GM03348 (cell line): Measurements from ENCODE around the gene SGPP2.
"Not testable (repeated sequence)": the region's sequence is repeated elsewhere in the genome, so short reads cannot be mapped to it uniquely, and the experiment has no call there.

ENCODE experiments used
- DNase-seq: peaks from one replicate; pipeline ENCODE4 v3.0.0; 2012; ENCODE audit warnings: low spot score

SGPP2 gene

DNA sequence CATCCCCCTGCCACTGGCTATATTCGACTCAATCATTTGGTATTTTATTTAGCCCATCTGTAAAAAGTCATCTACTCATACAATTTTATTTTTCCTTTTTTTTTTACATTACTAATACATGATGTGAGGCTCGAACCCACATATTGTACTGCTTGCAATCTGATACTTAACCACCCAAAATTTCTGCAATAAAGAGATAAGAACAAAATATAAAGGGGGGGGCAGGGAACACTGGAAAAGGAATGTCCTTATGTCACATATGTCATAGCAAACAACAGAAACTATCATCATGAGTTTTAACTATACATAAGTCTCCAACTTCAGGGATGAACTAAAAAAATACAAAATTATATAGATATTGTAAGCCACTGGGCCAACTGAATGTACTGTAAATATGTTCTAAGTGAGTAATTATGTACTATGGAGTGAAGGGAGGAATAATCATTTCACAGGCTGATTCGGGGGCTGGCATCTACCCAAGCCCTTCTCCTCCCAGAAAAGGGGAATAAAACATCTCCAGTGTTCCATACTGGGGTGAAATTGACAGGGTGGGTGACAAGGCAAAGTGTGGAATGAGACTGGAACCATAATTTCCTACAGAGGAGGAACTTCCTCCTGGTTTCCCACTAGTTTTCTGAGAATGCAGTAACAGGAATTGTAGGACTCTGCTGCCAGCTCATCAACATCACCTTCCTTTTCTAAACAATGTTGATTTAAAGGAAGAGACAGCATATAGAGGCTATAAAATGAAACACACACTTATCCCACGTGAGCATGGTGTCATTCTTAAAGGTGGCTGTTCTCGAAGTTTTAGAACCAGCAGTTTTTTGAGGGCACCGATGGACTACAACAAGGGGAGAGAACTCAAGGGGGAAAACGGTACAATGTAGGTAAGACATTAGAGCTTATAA is 152.1 kb downstream of the SGPP2 start:
- DNase-seq, result no peak

DNA sequence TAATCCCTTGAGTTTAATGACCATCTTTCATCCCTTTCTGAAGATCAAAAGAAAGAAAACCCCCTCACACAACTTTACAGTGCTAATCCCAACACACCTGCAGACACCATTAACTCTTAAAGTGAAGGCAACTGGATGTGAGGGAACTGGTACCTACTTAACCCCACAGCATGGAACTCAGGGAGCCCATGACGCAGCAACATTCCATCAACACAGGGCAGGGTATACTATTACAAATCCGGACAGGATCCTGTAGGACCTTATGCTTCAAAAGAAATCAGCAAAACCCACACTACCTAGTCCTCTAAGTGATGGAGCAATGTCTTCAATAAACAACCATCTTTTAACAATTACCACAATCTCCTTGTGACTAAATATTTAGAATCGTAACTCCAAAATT is 153.0 kb downstream of the SGPP2 start:
- no peak for DNase-seq

- DNase-seq, result no peak
Measured at GRCh38 chr2:222582928-222583327, 158.6 kb downstream of the SGPP2 start.

- not testable (repeated sequence) for DNase-seq
Measured at GRCh38 chr2:222584589-222584988, 160.2 kb downstream of the SGPP2 start.

- no peak for DNase-seq
Measured at GRCh38 chr2:222591661-222592060, 167.3 kb downstream of the SGPP2 start.

DNA sequence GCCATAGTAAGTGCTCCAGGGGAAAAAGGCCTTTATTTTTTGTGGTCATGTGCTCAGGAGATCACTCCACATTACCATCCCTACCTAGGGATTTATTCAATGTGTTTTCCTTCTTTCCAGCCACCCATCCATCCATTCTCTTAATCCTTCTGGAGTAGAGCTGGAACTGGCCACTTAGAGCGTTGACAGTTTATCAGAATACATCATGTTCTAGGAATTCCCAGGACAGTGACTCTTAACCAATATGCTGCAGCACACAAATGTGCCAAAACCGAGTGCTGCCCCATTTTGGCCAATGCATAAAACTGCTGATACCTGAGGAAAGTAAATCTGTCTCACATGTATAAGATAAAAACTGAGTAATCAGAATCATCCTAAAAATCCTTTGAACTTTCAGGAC is 167.8 kb downstream of the SGPP2 start:
- DNase-seq, result no peak

GRCh38 chr2:222594679-222595078 is 170.3 kb downstream of the SGPP2 start:
- DNase-seq, result peak; percentile 71

- DNase-seq, result no peak
Measured at GRCh38 chr2:222595581-222595980, 171.2 kb downstream of the SGPP2 start.

DNA sequence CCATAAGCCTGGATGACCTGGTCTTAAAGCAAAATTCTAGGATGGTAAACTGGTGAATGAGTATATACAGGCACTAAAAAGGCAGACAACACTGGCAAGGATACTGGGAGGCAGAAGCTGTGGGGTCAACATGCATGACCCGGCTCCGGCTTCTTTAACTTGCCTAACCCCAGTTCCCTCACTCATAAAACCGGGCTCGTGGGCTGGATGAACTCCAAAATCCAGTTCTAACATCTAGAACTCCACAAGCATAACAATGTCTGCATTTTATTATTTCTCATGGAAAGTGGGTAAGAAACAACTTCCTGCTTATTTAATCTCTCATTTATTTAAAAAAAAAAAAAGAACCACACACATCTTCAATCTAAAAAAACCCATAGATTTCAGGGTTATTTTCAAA is 174.3 kb downstream of the SGPP2 start:
- DNase-seq, result no peak

GRCh38 chr2:222603501-222603900 is 179.2 kb downstream of the SGPP2 start:
- DNase-seq, result no peak

DNA sequence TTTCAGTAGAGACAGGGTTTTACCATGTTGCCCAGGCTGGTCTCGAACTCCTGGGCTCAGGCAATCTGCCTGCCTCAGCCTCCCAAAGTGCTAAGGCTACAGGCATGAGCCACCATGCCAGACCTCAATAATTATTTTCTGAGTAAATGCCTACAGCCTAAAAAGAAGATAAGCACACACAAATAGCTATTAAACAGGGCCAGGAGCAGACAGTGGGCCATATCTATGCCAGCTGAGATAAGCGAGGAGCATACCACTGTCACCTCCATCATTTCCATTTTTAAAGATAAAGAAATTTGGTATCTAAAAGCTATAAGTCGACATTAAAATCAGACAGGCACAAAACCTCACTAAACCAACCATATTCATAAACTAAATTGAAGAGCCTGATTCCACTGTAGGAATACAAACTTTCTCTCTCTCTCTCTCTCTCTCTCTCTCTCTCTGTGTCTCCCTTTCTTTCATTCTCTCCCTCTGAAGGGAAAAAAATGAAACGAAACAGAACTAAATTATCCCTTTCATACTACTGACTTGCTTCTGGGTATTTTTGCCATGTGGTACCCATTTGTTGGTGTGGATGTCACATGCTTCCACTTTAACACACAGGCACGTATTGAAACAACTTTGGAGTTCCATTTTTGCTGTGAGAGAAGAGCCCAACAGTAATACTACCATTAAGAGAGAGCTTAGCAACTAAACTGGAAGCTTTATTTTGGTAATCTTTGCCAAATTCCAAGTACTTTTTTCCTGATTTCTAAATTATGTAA is 180.6 kb downstream of the SGPP2 start:
- DNase-seq, result no peak

DNA sequence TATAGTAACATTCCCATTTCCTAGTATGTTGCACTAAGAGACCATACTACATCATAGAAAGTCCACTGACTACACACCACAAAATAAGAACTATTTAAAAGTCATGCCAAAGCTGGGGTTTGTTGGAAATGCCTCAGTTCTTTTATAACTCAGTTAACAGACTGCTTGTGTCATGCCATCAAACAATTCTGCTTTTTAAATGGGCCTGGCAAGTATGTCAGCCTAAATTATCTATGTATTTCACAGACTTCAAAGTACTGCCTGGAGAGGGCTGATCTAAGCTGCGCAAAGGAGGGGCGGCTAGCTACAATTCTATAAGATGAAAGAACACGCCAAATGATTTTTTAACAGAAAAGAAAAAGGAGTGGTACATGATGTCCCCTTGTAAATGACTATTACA is 182.0 kb downstream of the SGPP2 start:
- no peak for DNase-seq

DNA sequence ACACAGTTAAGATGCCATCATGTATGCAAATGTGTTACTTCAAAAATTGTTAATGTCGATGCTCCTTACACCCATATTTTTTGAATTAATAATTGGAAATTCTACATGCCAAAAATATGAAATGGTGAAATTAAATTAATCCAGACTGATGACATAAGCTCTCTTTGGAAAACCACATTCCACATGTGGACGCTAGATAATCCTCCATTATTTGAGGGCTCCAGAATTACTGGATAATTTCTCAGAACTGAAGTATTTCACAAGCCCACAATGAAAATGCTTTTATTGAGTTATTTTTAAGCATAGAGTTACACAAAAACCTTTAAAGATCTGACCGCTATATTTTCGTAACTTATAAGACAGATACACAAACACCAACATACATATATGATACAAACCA is 183.7 kb downstream of the SGPP2 start:
- DNase-seq, result peak; percentile 40

DNA sequence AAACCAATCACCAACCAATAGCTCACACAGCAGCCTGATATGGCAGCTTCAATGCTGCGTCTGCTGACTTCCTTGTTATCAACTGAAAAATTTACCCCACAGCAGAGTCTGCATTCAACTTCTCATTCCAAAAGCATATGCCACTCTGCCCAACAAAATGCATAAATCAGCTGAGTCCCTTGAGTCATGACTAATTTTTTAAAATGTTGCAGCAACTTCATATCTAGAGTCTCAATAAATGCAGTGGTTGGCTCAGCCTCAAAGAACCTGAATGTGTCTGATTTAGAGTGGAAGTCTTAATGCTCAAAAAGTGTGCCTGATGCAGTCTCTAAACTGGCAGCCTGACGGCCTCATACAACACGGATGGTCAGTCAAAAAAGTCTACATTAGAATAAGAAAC is 185.0 kb downstream of the SGPP2 start:
- peak; percentile 21 for DNase-seq
